GM21717 (cell line): Measurements from ENCODE around the gene DTNB.

Experiments
- ATAC-seq: cut with Tn5 transposase; IDR thresholded peaks from one replicate; pipeline ENCODE4 v1.9.1; 2021; ENCODE audit warnings: mild to moderate bottlenecking, moderate library complexity; ENCODE audit not compliant: unreplicated experiment

The DTNB gene

DNA sequence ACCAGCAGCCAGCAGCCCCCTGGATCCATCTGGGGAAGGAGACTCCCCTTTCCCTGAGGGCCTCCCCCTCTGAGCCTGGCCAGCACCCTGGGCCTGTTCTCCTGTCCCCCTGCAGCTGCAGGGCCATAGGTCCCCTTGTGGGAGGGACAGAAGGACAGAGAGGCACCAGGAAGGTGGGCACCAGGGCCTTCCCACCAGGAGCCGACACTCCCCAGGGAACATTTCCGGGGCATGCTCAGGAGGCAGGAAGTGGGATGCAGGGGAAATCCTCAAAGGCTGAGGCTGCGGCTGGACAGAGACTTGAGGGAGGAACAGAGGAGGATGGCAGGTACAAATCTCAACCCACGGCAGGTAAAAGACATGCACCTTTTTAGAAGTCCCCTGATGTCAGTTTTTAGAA is 317.3 kb downstream of the DTNB start:
- ATAC-seq = no peak

DNA sequence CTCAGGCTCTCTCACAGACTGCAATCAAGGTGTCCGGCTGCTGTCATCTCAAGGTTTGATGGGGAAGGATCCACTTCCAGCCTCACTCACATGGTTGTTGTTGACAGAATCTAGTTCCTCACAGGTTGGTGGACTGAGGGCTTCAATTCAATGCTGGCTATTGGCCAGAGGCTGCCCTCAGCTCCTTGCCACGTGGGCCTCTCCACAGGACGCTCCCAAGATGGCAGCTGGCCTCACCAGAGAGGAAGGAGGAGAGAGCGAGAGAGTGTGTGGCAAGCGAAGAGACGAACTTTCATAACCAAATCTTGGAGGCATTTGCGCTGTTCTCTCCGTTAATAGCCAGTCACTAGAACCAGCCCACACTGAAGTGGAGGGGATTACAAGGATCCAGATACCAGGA is 318.1 kb downstream of the DTNB start:
- no peak for ATAC-seq

DNA sequence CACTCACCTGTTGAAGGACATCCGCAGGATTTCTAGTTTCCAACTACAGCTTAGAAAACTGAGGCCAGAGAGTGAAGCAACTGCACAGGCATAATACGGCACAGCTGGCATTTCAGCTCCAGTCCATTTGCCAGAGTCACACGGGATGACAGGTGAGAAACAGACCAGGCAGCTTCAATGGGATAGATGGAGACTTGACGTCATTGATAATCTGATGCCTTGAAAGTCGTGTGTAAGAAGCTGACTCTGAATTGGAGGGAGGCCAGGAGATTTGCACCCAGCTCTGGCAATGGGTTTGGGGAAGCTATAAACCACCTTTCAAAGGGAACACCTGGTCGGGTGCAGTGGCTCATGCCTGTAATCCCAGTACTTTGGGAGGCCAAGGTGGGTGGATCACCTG is 319.3 kb downstream of the DTNB start:
- no peak for ATAC-seq

DNA sequence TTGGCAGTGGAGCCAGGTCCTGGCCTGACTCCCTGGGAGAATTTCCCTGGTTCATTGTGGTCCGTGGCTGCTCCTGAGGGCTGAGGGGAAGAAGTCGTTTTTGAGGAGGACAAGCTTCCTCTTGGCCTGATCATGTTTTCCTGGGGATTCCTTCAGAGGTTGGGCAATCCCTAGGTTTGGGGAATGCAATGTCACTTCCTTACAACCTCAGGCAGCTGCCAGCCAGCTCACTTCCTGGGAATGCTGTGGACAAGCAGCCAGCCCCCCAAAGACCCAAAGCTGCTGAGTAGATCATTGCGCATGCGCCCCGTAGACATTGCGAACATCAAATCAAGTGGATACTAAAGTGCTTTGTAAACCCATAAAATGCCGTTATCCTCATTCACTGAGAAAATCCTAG is 324.0 kb downstream of the DTNB start:
- no peak for ATAC-seq

DNA sequence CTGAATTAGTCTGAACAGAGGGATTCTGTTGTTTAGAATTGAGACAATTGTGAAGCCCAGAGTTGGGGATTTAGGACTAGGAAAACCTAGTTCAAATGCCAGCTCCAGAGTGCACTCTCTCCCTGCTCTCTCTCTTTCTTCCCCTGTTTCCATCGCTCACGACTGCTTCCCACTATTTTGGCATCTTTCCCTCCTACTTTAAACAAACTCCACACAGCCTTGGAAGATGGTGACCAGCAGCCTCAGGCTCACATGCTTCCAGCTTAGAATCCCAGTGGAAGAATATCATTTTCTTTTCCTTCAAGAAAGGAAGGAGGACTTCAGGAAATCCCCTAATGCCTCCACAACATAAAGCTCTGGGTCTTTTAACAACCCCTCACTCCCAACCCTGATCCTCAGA is 325.5 kb downstream of the DTNB start:
- no peak for ATAC-seq

DNA sequence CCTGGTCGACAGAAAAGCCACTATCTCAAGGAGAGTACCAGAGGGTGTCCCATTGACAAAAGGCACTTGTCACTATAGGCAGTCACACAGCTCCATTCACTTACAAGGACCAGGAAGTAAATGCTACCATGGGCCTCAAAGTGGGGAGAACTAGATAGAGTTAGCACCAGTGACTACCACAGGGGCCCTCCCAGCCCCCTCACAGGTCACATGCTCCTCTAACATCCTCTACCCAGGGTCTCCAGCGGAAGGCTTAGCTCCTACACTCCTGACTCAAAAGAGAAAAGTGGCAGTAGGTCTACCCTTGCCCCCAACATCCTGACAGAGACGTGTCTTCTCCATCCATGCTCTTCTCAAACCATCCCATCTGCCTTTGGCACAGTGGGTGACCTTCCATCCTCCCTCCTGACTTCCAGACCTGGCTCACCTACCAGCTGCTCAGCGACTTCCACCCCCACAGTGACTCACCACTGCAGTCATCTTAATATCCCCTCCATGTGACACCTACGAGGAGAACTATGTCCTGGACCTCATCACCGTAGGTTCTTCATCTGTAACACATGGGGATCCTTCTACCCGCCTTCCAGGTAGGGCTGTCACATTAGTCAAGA is 326.1 kb downstream of the DTNB start:
- no peak for ATAC-seq

DNA sequence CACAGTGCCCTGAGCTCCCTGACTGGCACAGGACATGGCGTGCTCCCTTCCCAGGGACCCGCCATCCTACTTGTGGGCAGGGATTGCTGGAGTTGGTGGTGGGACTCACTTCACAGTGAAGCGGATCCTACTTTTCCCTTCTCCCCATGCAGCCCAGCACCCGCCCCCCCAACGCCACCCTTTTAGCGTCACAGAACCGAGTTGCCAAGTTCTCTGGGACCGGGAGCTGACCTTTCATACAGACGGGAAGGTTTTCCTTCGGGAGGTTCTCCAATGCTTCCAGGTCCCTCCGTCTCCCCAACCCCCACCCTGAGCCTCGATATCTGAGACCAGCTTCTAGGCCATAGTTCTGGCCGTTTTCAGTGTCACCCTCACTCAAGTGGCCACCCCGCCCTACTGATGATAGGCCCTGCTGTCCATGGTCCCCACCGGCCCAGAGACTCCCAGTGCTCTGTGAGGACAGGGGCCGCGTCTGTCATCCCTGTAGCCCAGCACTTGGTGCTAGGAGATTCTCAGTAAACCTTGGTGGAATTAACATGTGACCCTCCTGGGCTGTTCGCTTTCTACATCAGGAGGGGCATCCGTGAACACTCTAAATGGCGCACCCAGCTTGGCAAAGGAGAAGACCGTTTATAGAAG is 330.1 kb downstream of the DTNB start:
- no peak for ATAC-seq

DNA sequence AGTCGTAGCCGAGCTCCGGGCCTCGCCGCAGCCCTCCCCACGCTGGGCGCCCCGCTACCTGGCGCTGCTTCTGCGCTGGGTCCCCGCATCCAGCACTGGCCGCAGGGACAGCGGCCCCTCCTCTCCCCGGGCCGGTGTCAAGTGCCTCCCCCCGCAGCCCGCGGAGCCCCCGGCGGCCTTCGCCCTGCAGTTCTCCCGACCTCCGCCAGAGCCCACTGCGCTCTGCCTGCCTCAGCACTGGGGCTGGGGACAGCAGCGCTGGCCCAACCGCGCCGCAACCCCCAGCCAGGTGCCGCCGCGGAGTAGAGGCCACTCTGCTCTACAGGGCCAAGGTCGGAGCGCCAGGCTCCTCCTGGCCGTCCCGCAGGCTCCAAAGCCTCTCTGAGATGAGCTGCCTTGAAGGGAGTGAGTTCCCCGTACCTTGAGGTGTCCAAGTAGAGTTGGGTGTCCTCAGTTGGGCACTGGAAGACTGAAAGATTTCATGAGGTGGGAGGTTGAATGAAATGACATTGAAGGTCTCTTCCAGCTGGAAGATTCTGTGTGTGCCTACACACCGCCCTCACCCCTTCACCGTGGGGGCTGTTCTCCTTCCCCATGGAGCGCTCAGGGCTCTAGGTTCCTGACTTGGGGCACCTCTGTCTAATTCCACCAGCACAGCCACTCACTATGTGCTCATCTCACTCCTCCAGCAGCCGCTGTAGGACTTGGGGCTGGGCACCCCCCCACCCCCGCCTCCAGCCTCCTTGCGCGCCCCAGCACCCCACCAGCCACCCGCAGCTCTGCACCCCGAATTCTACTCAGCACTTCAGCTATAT is 330.8 kb downstream of the DTNB start:
- ATAC-seq = peak; percentile 65

DNA sequence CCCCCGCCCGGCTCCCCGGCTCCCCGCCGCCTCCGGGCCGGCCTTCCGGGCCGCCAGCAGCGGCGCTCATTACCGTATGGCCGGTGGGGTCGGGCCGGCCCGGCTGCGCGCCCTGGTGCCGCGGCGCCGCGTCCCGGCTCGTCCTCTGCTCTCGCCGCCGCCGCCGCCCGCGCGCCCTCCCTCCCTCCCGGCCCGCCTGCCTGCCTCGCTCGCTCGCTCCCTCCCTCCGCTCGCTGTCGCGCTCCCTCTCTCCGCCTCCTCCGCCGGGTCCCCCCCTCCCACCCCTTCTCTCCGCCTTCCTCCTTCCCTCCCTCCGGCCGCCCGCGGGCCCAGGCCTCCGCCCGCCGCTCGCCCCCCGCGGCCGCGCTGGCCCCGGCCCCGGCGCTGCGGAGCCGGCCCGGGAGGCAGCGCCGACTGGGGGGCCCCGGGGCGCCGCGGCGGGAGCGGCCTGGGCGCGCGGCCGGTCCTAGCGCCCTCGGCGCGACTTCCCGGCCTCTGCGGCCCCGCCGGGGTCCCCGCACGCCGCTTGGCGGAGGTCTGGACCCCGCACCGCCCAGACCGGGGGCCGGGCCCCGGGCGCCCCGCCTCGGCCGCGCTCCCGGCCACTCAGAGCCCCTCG is 331.5 kb downstream of the DTNB start, which contains the start of gene DNMT3A:
DNMT3A (minus strand) TSS at position 173 of the 619 bp plus-strand sequence. CDS start 27,941 bp downstream, outside the sequence.
- peak; percentile 20 for ATAC-seq

DNA sequence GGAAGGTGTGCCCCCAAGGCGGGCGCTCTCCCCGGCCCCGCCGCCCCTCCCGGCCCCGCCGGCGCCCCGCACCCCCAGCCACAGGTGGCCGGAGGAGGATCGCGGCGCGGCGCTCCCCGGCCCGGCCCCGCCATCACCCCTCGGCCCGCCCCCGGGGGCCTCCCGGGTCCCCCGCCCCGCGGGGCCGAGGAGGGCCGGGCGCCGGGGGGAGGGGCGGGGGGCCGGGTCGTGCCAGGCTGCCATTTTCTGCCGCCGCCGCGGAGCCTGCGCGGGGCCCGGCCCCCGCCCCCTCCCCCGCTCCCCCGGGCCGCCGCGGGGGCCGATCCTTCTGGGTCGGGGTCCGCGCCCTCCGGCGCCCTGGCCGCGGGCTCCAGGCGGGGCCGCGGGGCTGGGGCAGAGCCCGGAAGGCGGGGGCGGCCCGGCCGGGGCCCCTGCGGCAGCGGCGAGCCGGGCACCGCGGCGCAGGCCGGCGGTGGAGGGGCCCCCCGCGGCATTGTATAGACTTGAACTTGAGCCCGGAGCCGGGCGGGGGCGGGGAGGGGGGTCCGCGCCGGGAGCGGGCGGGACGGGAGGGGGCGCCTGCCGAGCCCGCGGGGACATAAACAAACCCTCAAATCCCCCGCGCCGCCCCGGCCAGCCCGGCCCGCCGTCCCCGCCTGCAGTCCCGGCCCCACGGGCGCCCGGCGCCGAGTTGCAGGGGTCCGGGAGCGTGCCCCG is 332.2 kb downstream of the DTNB start:
- ATAC-seq = no peak

DNA sequence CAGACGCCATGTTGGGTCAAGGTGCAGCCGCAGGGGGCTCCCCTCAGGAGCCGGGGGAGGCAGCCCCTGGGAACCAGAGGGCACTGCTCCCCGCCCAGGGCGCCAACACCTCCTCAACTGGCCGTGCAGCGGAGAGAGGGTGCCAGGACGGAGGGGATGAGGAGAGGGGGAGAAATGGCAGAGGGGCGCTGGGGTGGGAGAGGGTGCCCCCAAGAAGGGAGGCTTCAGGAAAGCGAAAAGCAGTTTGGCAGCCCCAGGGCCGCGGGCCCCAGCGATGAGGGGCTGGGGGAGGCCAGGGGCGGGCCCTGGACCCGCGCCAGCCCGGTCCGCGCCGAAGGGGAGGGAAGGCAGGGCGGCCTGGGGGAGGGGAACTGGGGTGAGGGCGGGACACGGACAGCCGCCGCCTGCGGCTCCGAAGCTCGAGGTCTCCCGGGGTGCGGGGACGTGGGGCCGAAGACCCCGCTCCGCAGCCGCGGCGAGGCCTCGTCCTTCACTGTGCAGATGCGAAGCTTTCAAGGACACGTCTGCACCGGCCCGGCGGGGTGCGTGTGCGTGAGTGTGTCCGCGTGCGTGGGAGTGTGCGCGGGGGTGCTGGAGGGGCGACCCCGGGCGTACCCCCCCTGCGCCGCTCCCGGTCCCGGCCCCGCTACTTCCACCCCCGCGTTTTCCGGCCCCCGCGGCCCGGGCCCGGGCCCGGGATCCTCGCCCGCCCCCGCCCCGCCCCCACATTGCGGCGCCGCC is 333.0 kb downstream of the DTNB start:
- ATAC-seq = no peak

DNA sequence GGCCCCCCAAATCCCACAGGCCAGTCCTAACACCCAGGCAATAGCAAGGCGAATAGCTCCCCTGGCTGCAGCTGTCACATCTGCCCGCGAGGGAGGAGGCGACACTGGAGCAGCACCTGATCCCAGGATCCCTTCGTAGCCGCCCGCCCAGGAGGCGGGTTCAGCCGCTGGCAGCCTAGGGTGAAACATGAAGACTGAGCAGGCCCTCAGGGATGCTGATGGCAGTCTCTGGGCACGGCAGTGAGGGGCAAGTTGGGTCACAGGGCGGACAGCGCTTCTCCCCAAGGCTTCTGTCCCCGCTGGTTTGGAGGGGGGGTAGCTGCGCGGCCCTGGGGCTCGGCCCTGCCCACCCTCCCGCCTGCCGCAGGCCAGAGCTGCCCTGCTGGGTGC is 333.6 kb downstream of the DTNB start:
- no peak for ATAC-seq

DNA sequence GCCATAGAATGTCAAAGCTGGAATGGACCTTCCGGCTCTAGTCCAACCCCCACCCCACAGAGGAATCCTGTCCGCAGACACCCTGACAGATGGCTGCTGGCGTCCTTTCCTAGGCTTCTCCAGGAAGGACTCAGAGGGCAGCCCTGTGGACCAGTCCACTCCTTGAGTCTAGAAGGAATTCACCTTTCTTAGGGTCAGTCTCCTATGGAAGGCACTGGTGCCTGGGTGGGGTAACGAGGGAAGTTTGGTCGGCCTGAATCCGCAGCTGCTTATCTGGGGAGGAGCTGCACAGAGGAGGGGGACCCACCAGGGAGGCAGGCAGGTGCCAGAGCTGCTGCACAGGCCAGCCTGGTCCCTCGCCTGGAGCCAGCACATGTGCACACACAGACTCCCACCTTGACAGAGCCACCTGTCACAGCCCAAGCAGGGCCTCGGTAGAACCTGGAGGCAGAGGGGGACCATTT is 334.1 kb downstream of the DTNB start:
- no peak for ATAC-seq

DNA sequence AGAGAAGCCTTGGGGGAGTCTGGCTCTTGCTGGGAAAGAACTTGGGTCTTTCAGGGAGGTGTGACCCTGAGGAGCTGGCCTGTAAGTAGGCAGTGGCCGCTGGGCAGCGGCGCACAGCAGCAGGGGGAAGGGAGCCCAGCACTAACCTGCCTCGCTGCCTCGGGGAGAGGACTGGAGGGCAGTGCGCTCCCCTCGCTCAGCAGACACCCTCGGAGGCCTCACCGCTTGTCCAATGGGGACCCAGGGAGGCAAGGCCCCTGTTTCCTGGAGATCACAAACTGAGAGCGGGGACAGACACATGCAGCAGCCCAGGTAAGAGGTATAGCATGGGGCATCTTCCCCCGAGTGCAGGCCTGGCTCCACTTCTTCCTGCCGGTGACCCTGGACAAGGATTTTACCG is 335.0 kb downstream of the DTNB start:
- no peak for ATAC-seq

DNA sequence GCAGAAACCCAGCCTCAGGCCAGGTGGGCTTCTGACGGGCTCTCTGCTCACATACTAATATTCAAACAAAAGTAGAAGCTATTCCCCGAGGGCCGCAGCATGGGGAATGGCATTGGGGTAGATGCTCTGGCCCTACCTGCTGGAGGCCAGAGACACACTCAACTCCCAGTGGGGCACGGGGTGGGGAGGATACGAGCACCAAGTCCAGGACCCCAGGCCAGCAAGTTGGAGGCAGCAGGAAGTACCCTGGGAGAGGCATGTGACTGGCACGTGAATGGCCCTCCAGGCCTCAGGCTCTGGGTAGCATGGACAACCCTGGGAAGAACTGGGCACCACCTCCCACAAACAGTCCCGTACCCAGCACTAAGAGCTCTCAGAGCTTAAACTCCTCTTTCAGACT is 335.5 kb downstream of the DTNB start:
- no peak for ATAC-seq

DNA sequence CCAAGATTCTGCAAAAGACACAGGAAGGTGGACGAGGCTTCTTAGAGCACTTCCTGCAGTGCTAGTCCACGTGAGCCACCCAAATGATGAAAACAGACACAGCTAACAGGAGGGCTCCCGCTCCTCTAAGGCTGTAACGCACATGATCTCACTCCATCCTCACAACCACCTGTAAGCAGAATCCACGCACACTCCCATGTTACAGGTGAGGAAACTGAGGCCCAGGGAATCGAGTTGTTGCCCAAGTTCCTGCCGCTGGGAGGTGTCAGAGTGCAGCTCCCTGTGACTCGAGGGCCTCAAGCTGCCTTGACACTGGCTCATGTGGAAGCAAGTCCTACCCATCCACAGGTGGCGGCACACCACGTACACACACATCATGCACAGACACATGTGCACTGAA is 336.1 kb downstream of the DTNB start:
- ATAC-seq = no peak

DNA sequence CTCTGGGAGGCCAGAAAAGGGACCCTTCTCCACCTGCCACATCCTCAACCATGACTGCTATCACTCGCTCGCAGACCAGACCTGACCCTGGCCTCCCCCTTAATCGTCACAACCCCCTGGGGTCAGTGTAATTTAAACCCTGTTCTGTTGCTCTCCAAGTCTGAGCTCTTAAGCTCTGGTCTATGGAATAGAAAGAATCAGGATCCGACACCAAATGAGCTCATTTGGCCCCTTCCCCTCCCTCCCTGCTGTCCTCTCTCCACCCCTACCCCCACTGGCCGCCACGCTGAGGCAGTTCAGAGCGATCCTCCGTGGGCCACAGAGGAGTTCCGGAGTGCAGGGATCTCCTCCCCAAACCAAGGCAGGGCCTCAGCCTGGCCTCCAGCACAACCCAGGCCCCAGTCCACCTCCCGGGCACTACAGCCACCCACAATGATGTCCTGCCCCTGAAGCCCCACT is 337.0 kb downstream of the DTNB start:
- no peak for ATAC-seq

DNA sequence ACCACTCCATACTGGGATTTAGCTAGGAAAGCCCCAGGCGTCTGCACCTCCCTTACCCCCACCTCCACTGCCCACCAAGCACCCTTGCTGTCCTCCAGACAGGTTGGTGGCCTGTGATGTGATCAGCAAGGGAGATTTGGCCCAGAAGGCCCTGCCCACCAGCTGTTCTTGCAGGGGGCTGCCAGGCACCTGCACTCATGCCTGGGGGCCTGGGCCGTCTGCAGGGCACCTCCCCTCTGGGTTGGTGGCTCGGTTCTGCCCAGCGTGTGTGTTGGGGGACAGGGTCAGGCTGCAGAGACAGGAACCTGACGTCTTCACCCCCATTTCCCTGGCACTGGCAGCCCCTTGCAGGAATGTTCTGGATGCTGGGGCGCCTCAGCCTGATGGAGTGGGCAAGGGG is 337.4 kb downstream of the DTNB start:
- no peak for ATAC-seq

DNA sequence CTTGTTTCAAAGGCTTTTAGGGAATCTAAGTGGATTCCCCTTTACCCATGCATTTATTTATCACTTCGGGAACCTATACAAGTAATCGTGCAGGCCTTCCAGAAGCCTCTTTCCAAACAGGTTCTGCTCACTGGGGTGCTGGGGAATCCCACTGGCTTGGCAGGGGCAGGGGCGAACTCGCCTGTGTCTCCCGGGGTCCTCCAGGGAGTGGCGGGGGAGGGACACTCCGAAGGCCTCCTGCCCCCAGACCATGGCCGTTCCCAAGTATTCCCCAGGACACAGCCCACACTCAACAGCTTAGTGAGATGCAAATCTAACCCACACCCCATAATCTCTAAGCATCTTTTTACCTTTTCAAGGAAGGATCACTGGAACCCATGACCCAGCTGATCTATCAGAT is 338.2 kb downstream of the DTNB start:
- ATAC-seq = no peak

DNA sequence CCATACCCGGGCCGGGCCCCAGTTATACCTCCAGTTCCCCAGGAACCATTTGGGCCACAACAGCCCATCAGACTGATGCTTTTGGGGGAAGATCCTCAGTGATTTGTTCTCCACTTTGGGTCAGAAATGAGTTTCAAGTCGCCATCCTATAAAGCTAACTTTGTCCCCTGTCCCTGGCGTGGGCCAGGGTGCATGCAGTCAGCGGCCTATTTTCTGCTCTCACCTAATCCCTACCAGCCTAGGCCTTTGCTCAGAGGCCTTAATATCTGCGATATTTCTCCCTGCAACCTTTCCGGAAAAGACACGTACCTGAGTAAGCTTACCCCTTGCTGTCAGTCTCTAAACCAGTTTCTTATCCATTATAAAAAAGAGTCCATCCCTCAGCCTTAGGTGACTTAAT is 338.9 kb downstream of the DTNB start:
- no peak for ATAC-seq
